HG03571 (cell line): ENCODE results near the gene FBXL14.

ENCODE experiments used
- ATAC-seq: cut with Tn5 transposase; IDR thresholded peaks from one replicate; pipeline ENCODE4 v1.9.1; 2021; ENCODE audit not compliant: unreplicated experiment

FBXL14 gene

GRCh38 chr12:1594261-1595025 lies at the start of gene FBXL14:
FBXL14 (minus strand) TSS chr12:1594581; CDS start chr12:1594066, 515 bp downstream.
- ATAC-seq, result peak; percentile 50

- ATAC-seq, result no peak
Measured at GRCh38 chr12:1643905-1644533, 49.6 kb upstream of the FBXL14 start.

DNA sequence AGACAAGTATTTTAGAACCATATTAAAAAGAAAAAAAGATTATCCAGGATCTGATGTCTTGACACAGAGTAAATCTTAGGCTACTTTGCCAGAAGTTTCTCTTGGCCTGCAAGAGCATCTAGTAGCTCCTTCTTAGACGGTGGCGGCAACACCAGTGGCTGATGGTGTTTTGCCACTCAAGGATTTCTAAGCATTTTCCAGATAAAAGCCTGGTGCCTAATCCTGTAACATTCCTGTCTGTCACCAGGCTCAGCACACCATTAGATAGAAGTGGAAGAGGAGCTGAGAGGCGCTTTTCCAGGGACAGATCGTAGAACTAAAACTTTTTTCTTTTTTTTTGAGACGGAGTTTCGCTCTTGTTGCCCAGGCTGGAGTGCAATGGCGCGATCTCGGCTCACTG lies 48.7 kb upstream of the FBXL14 start:
- ATAC-seq, result no peak

- no peak for ATAC-seq
Measured at GRCh38 chr12:1642513-1642912, 48.1 kb upstream of the FBXL14 start.

- no peak for ATAC-seq
Measured at GRCh38 chr12:1640328-1641234, 46.2 kb upstream of the FBXL14 start.

DNA sequence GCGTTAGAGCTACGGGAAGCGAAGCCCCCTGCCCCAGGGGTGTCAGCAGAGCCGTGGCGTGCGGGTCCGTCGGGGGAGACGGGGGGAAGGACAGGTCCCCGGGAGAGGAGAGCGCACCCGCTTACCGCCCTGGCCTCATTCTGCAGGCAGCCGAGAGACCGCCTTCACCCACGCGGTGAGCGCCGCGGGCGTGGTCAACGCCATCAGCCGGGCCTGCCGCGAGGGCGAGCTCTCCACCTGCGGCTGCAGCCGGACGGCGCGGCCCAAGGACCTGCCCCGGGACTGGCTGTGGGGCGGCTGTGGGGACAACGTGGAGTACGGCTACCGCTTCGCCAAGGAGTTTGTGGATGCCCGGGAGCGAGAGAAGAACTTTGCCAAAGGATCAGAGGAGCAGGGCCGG lies 45.2 kb upstream of the FBXL14 start:
- ATAC-seq, result no peak

GRCh38 chr12:1638203-1638602 lies 43.8 kb upstream of the FBXL14 start:
- ATAC-seq, result no peak

- ATAC-seq, result no peak
Measured at GRCh38 chr12:1635301-1636095, 41.1 kb upstream of the FBXL14 start.

GRCh38 chr12:1634590-1635191 lies 40.3 kb upstream of the FBXL14 start:
- ATAC-seq, result no peak

DNA sequence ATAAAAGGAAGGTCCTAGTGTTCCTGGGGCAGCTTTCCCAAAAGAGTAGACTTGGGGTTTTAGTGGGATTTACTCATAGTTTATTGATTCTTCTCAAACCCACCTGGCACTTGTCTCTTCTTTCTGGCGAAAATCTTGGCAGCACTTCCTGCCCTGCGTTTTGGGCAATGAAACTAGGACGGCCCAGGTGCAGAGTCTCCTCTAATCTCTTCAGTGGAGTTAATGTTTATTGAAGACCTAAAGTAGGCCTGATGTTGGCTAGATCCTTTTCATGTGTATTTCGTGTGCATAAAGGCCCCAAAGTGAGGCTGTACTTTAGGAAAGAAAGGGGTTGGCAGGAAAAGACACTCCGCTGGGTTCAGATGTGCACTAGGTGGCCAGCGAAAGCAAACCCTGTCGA lies 39.8 kb upstream of the FBXL14 start:
- no peak for ATAC-seq

GRCh38 chr12:1633459-1633858 lies 39.1 kb upstream of the FBXL14 start:
- no peak for ATAC-seq

DNA sequence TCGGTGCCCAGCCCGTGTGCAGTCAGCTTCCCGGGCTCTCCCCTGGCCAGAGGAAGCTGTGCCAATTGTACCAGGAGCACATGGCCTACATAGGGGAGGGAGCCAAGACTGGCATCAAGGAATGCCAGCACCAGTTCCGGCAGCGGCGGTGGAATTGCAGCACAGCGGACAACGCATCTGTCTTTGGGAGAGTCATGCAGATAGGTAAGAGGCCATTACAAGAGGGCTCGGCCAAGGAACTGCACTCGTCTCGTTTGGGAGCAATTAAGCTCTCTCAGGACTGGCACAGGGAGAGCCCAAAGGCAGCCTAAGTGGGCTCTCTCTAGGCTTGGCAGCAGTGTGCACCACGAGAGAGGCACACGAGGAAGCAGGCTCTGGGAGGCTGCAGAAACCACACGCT lies 38.3 kb upstream of the FBXL14 start:
- no peak for ATAC-seq

- ATAC-seq, result no peak
Measured at GRCh38 chr12:1630827-1631591, 36.6 kb upstream of the FBXL14 start.

DNA sequence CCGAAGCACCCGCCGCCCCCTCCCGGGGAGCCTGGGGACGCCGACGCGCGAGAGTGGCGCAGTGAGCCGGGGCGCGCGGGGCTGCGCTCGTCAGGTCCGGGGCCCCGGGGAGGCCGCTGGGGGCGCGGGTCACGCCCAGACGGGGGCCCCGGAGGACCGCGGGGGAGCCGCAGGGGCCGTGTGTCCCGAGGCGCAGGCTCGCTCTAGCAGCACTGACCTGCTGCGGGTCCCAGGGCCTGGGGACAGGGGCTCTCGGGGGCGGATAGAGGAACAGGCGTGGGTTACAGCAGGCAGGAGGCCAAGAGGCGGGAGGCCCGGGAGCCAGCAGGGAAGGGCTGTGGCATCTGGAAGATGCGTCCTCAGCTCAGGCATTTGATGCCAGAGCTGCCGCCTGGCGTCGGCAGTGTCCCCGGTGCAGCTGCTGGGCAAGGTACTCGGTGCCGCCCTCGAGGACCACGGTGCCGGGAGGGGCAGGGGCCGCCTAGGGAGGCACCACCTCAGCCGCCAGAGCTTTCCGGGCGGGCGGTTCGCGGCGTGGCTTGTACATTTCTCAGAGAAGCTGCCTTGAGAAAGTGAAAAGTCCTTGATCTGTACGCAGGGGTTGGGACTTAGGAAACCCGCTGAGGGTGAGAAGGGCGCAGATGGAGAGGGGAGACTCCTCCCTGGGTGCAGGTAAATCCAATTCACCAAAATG lies 35.9 kb upstream of the FBXL14 start:
- no peak for ATAC-seq

DNA sequence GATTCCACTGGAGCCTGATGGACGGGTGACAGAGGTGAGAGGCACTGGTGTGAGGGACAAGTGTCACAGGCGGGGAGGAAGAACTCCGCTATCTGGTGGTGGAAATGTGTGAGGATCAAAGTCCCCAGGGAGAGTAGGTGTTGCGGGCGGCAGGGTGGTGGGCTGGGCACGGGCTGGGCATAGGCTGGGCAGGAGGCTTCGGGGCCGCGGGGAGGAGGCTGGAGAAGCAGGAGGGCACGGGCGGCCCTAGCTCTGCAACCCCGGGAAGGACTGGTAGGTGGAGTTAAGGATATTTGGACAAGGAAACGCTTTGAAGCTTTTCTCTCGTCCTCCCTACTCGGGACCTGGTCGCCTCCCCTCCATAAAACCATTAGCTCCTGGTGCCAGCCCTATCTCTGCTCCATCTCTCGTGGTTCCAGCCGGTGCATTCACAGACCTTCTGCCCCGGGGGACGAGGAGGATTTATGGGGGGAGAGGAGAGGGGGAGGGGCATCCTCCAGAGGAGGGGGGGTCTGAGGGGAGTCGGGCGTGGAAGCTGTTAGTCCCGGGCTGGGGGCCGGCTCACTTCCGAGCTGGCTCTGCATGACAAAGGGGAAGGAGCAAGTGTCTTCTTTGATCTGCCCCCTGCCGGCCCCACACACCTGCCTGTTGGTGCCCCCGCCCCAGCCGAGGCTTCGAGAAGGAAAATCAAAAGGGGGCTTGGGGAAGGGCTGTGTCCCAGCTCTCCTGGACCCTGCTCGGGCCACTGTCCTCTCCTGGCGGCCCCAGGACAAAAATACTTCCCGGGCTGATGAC lies 35.2 kb upstream of the FBXL14 start:
- no peak for ATAC-seq

DNA sequence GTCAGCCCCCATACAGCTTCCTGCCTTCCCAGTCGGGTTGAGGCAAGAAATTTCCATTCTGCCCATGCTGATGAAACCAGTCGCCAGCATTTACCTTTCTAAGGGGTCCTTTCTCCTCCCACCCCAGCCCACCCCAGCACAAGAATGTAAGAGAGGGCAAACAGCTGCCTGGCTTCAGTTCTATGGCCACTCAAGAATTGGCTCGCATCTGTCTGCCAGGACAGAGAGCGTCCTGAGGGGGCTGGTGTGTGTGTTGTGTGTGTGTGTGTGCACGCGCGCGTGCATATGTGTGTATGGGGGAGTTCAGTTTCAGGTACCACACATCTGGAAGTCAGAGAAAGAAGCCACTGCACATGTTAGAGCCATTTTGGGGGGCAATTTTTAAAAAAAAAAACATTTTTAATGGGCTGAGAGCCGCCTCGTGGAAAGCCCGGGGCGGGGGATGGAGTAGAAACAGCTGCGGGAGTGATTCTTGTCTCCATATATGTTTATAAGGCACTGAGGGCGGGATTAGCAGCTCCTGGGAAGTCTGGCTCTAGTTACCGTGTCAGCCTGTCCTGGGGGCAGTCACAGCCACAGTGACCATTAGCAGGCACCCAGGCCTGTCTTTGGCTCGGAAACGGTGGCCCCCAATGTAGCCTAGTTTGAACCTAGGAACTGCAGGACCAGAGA lies 34.4 kb upstream of the FBXL14 start, which contains the start of gene WNT5B:
WNT5B (plus strand) TSS at position 566 of the 672 bp plus-strand sequence. CDS start 2,124 bp downstream, outside the sequence.
- no peak for ATAC-seq

DNA sequence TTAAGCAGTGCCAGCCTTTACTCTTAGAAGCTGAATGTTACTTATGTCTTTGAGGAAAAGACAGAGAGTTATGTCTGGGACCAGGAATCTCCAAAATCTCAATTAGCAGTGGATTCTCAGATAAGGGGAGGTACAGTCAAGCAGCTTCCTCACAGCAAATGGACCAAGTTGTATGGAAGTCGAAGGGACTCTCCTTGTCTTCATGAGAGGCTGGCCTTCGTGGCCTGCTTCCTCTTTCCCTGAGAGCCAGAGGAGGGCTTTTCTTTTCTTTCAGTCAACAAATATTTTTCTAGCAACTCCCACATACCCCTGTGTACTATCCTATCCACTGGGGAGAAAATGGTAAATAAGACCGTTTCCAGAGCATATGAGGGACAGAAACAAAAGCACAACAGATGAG lies 28.0 kb upstream of the FBXL14 start:
- no peak for ATAC-seq

DNA sequence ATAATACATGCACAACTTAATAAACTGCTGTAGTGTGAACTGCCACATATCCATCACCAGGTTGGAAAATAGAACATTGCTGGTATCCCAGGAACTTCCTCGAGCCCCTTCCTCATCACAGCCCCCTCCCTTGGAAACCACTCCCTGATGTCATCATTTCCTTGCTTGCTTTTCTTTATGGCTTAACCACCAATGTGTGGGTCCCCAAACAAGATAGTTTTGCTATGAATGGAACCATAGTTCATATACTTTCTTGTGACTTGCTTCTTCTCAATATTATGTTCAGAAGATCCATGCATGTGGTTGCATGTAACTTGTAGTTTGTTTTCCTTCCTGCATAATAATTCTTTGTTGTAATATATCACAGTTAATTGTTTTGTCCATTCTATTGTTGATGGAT lies 25.7 kb upstream of the FBXL14 start:
- no peak for ATAC-seq
